Placental epithelial cell (primary cell): ENCODE data around the gene HYOU1. TPM values are rescaled to one million over a fixed set of nuclear protein-coding genes. Genes with fewer than 3 reads are reported as not detected.

Source experiments
- small RNA-seq: library from RNA; depleted of rRNA; stranded (forward); fragments of <200 nt; gene quantifications from one replicate; pipeline ENCODE3, GENCODE V24; 2012
- total RNA-seq: library from RNA; depleted of rRNA; stranded (reverse); fragments of >200 nt; gene quantifications from 2 replicates; pipeline ENCODE4 v1.2.3, GENCODE V29; 2012

HYOU1 gene, protein sequence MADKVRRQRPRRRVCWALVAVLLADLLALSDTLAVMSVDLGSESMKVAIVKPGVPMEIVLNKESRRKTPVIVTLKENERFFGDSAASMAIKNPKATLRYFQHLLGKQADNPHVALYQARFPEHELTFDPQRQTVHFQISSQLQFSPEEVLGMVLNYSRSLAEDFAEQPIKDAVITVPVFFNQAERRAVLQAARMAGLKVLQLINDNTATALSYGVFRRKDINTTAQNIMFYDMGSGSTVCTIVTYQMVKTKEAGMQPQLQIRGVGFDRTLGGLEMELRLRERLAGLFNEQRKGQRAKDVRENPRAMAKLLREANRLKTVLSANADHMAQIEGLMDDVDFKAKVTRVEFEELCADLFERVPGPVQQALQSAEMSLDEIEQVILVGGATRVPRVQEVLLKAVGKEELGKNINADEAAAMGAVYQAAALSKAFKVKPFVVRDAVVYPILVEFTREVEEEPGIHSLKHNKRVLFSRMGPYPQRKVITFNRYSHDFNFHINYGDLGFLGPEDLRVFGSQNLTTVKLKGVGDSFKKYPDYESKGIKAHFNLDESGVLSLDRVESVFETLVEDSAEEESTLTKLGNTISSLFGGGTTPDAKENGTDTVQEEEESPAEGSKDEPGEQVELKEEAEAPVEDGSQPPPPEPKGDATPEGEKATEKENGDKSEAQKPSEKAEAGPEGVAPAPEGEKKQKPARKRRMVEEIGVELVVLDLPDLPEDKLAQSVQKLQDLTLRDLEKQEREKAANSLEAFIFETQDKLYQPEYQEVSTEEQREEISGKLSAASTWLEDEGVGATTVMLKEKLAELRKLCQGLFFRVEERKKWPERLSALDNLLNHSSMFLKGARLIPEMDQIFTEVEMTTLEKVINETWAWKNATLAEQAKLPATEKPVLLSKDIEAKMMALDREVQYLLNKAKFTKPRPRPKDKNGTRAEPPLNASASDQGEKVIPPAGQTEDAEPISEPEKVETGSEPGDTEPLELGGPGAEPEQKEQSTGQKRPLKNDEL
- 63.6 and 225 TPM in 2 replicates for total RNA-seq

DNA sequence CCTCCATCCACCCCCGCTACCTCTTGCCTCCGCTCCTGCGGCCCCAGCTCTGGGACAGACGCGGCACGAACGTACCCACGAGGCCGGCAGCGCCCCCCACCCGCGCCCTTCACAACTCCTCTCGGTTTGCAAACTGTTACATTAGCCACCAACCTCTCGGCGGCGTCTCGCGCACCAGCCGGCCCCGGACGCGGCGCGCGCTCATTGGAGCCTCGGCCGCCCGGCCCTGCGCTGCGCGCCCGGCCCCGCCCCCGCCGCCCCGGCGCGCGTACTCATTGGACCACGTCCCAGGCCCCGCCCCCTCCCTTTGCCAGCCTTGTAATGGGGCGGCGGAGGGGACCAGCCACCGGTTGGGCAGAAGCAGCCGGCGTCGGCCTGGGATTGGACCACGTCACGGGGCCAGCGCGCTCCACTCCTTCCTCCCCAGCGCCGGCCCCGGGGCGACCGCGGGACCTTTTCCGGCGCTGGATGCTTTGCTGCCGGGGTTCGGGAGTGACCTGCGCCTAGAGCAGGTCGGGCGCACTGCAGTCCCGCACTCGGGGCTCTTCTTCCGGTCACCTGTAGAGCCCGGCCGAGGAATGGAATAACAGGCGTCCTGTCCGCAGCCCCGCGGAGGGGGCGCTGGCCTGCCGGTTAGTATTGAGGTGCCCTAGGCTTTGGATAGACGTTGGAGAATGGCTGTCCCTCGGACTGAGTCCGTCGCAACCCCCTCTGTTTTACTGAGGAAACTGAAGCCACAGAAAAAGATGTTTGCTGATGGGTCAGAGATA is at the start of gene HYOU1:
Gene HYOU1, minus strand, starts transcription at position 206 of the 770 bp plus-strand sequence. CDS start 1,045 bp downstream, outside the sequence.

DNA sequence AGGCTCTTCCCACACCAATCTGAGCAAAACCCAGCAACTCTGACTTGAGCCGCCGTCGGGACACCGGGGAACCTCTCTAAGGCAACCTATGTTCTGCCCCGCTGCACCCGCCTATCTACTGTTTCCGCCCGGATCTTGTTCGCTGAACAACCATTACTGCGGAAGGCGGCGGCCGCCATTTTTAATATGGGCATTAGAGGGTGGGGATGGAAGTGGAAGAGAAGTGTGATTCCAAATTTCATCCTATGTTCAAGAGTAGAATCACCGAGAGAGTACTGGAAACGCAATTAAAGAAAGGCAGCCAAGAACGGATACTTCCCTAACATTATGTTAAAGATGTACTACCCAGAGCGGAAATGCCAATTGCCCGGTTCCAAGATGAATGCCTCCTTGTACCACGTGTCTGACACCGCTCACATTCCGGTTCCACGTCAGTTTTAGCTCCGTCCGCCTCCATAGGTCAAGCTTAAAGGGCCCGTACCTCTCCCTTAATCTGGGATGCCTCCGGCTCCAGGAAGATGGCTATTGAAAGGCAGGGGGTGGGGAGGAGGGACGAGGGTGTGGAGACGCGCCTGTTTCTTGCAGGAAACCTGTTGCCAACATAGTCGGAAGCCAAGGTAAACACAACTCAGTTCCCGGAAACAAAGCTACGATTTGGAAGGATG is 44.9 kb upstream of the HYOU1 start, which contains the start of gene DPAGT1:
Gene DPAGT1, minus strand, starts transcription at position 95 of the 665 bp plus-strand sequence. CDS start 198 bp downstream, outside the sequence.

DNA sequence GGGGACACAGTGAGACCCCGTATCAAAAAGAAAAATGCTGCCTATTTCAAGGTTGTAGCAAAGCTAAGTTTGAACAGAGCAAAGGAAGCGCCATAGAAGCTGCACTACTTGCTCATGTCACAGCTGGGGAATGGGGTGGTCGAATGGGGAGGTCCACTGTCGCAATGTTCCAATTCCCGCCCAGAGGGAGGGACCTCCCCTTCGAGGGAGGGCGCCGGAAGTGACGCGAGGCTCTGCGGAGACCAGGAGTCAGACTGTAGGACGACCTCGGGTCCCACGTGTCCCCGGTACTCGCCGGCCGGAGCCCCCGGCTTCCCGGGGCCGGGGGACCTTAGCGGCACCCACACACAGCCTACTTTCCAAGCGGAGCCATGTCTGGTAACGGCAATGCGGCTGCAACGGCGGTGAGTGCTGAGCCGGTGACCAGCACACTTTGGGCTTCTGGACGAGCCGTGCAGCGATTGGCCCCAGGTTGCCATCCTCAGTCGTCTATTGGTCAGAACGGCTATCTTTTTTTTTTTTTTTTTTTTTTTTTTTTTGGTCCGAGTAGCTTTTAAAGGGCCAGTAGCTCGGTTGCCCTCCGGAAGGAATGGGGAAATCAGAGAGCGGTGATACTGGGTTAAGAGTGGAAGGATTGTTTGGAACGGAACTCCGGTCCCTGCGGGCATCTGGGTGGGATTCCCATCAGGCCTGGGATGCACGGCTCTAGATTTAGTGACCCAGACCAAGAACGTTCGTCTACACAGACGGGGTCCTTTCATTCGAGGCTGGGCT is 27.8 kb upstream of the HYOU1 start, which contains the start of gene HMBS:
Gene HMBS, plus strand, starts transcription at position 219 of the 774 bp plus-strand sequence. Its CDS starts 153 bp downstream, at position 372.

DNA sequence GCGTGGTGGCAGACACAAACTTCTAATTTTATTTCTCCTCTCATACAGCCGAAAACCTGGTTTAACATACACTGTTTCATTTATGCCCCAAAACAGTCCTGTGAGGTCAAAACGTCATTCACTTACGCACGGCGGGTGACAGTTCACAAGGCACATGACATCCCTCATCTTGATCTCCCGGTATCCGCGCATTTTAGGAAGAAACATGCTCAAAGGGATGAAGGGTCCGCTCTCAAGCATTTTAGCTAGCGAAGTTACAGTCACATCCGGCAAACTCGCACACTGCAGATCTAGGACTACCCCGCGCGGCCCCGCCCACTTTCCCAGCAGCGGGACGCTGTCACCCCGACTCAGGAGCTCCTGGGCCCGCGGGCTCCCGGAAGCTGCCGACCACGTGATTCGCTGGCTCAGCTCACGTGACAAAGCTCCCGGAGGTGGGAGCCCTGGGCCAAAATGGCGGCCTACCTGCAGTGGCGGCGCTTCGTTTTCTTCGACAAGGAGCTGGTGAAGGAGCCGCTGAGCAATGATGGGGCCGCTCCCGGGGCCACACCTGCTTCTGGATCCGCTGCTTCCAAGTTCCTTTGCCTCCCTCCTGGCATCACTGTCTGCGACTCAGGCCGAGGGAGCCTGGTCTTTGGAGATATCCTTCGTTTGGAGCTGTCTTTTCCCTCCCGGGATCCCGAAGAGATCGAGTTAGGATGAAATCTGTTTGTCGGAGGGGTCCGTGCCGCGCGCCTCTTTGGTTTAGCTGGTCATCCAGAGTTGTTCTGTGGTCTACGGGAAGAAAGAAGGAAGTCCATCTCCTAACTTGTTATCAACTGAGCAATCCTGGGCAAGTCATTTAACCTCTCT is 10.6 kb upstream of the HYOU1 start, which contains the start of gene VPS11:
Gene VPS11, plus strand, starts transcription at position 448 of the 852 bp plus-strand sequence. Its CDS starts 6 bp downstream, at position 454.

DNA sequence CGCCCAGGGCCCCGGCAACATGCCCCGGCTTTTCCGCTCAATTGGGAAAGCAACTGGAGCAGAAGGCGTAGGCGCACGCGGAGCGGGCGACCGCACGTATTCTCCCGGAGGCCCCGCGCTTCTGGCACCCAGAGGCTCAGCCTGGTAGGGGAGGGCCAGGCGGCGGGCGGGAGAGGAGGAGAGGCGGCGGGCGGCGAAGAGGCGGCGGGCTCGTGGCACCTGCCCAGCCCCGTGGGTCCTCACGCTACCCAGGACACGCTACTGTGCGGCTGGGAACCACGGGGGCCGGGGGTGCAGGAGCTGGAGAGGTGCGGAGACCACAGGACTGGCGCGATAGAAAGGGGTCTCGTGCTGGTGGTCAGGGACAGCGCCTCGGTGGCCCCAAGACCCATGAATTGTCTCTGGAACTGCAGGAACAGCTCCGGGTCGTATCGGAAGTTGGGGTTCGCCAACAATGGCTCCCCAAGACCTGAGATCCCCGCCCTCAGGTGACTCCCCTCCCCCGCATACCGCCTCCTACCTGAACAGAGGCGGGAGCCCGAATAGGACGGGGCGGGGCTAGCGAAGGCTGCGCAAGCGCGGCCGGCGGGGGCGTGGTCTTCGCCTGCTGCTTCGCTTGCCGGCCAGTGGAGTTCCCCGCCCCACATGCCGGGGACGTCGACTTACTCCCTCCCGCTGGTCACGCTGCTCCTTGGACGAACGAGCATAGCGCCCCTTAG is 26.5 kb downstream of the HYOU1 start, which contains the start of gene SLC37A4:
Gene SLC37A4, minus strand, starts transcription at position 549 of the 719 bp plus-strand sequence.

DNA sequence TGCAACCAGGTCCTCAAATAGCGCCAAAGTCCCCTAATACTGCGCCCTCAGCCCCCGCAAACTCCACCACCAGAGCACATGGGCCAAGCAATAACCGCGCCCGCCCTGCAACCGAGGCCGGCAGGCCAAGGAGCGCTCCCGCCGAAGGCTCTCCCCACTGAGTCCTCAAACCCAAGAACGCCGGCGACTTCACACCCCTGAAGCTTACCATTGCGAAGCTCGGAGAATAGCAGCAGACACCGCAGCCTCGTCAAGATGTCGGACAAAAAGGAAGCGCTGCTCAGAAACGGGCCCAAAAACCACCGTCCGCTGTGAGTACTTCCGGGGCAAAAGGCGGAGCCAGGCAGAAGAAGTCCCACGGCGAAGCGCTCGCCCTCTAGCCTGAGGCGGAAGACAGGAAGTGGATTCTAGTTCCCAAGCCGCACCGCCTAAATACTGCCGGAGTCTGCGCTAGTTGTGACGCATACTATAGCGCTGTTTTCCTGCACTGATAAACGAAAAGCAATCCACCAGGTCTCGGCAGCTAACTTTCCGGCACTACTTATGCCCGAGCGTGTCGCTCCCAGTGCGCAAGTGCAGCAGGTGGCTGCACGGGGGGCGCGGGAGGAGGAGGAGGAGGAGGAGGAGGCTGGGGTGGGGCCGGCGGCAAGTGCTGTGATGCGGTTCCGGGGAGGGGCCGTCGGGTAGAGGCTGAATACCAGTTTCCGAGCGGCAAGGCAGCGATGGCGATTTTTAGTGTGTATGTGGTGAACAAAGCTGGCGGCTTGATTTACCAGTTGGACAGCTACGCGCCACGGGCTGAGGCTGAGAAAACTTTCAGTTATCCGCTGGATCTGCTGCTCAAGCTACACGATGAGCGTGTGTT is 38.7 kb downstream of the HYOU1 start, which contains the start of the genes RPS25 and TRAPPC4:
Gene RPS25, minus strand, starts transcription at position 270 of the 865 bp plus-strand sequence. Its CDS starts 59 bp downstream, at position 211.
Gene TRAPPC4, plus strand, starts transcription at position 693 of the 865 bp plus-strand sequence. Its CDS starts 30 bp downstream, at position 723.

DNA sequence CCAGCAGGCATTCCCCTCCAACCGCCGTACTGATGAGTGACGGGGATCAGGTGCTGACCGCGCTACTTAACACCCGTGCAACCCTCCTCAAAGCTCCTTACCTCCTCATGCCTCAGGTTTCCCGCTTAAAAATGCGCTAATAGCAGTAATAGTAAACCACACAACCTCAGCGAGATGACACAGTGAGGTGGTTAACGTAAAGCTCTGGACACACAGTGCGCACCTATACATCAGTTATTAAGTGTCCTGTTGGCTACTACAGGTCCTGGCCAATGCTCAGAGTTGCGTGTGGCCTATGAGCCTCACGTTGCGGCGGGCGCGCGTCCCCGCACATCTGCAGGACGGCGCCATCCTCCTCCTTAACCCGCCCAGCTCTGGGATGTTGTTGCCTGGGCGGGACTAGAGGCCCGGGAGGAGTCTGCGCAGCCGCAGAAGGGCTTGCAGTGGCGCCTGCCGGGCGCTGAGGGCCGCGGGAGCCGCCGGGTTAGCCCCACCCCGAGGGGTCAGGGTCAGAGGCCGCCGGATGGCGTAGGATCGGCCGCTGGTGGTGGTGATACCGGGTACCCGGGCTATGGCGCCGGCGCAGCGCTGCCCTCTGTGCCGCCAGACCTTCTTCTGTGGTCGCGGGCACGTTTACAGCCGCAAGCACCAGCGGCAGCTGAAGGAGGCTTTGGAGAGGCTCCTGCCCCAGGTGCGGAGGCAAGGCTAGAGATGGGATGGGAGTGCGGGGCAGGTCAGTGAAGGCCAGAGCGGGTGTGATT is 59.2 kb downstream of the HYOU1 start, which contains the start of gene CENATAC:
Gene CENATAC, plus strand, starts transcription at position 512 of the 761 bp plus-strand sequence. Its CDS starts 60 bp downstream, at position 572.

Small RNA genes lying within 50 kb of the gene (small RNA-seq; reads per million reads assigned to genes)
- gene AP003392.2 (not detected), gene RF00017 (not detected), gene RF00019 (not detected)

Other genes with a start within 250 kb of the HYOU1 start
- 0.11 TPM in 1 of 2 replicates, not detected in the other for gene CXCR5, start 173.3 kb downstream of the HYOU1 start, total RNA-seq
- gene BCL9L, start 131.3 kb downstream of the HYOU1 start, total RNA-seq = 31.4 and 35.3 TPM in 2 replicates
- gene UPK2, start 100.9 kb downstream of the HYOU1 start, total RNA-seq = 0.33 and 2.4 TPM in 2 replicates
- gene FOXR1, start 85.4 kb downstream of the HYOU1 start, total RNA-seq = not detected in 2 replicates
- 16.8 and 20.8 TPM in 2 replicates for gene CENATAC, start 59.1 kb downstream of the HYOU1 start, total RNA-seq
- 703 and 705 TPM in 2 replicates for gene RPS25, start 38.9 kb downstream of the HYOU1 start, total RNA-seq
- gene TRAPPC4, start 38.4 kb downstream of the HYOU1 start, total RNA-seq = 91.3 and 95.8 TPM in 2 replicates
- 26.3 and 30.4 TPM in 2 replicates for gene SLC37A4, start 26.3 kb downstream of the HYOU1 start, total RNA-seq
- gene VPS11, start 10.6 kb upstream of the HYOU1 start, total RNA-seq = 23.2 and 28.7 TPM in 2 replicates
- gene HMBS, start 27.7 kb upstream of the HYOU1 start, total RNA-seq = 2.7 and 12.8 TPM in 2 replicates
- gene DPAGT1, start 44.6 kb upstream of the HYOU1 start, total RNA-seq = 20.0 and 32.4 TPM in 2 replicates
- 2.4 and 4.6 TPM in 2 replicates for gene C2CD2L, start 50.1 kb upstream of the HYOU1 start, total RNA-seq
- gene HINFP, start 64.4 kb upstream of the HYOU1 start, total RNA-seq = 20.4 and 21.0 TPM in 2 replicates
- under 0.01 and 0.11 TPM in 2 replicates for gene ABCG4, start 91.8 kb upstream of the HYOU1 start, total RNA-seq
- gene NLRX1, start 111.5 kb upstream of the HYOU1 start, total RNA-seq = 20.0 and 32.3 TPM in 2 replicates
- gene NHERF4, start 128.3 kb upstream of the HYOU1 start, total RNA-seq = not detected in 2 replicates
- gene CBL, start 149.1 kb upstream of the HYOU1 start, total RNA-seq = 5.5 and 8.1 TPM in 2 replicates